Hepatocyte (in vitro differentiated cells): ENCODE results near the gene ZSWIM4. TPM values are rescaled to one million over a fixed set of nuclear protein-coding genes. Genes with fewer than 3 reads are reported as not detected.
A peak's percentile ranks its signal among the peaks of the same experiment; 100 is the strongest.

ENCODE experiments used
- DNase-seq: peaks from one replicate; pipeline ENCODE4 v3.0.0-alpha.2; 2016; ENCODE audit warnings: low spot score
- H2AFZ ChIP-seq: fragments of 200-600 bp; sonication (generic); 2 replicates; pipeline ENCODE4 v1.6.0; 2016; ENCODE audit warnings: antibody characterized with exemption, mild to moderate bottlenecking
- H3K27ac ChIP-seq: fragments of 200-600 bp; sonication (generic); 2 replicates; pipeline ENCODE4 v1.5.1; 2016; ENCODE audit warnings: mild to moderate bottlenecking
- H3K27me3 ChIP-seq: fragments of 200-600 bp; sonication (generic); 2 replicates; pipeline ENCODE4 v1.6.1; 2016
- H3K36me3 ChIP-seq: fragments of 200-600 bp; sonication (generic); replicated peaks from 2 replicates; pipeline ENCODE4 v1.5.1; 2016; ENCODE audit warnings: low read depth; ENCODE audit not compliant: insufficient read depth
- H3K4me1 ChIP-seq: fragments of 200-600 bp; sonication (generic); 2 replicates; pipeline ENCODE4 v1.5.1; 2016; ENCODE audit warnings: mild to moderate bottlenecking, moderate library complexity; ENCODE audit not compliant: insufficient read depth
- H3K4me2 ChIP-seq: fragments of 200-600 bp; sonication (generic); 2 replicates; pipeline ENCODE4 v1.6.0; 2016
- H3K4me3 ChIP-seq: fragments of 200-600 bp; sonication (generic); 2 replicates; pipeline ENCODE4 v1.5.1; 2016; ENCODE audit warnings: mild to moderate bottlenecking
- H3K79me2 ChIP-seq: fragments of 200-600 bp; sonication (generic); 2 replicates; pipeline ENCODE4 v1.6.0; 2017; ENCODE audit warnings: mild to moderate bottlenecking
- H3K9me2 ChIP-seq: fragments of 200-600 bp; sonication (generic); replicated peaks from 2 replicates; pipeline ENCODE4 v1.6.0; 2017; ENCODE audit warnings: mild to moderate bottlenecking; ENCODE audit not compliant: insufficient read depth
- H3K9me3 ChIP-seq: fragments of 200-600 bp; sonication (generic); 2 replicates; pipeline ENCODE4 v1.5.1; 2016; ENCODE audit warnings: low read depth, mild to moderate bottlenecking
- H4K20me1 ChIP-seq: fragments of 200-600 bp; sonication (generic); 2 replicates; pipeline ENCODE4 v1.6.0; 2016; ENCODE audit warnings: mild to moderate bottlenecking; ENCODE audit not compliant: insufficient read depth, poor library complexity, severe bottlenecking
- CTCF ChIP-seq: fragments of 200-600 bp; sonication (generic); IDR thresholded peaks from 2 replicates; pipeline ENCODE4 v1.5.1; 2016; ENCODE audit warnings: antibody characterized with exemption, mild to moderate bottlenecking; ENCODE audit not compliant: poor library complexity
- EZH2 ChIP-seq: fragments of 200-600 bp; sonication (generic); IDR thresholded peaks from 2 replicates; pipeline ENCODE4 v1.6.1; 2016; ENCODE audit warnings: antibody characterized with exemption, mild to moderate bottlenecking, borderline replicate concordance
- EZH2phosphoT487 ChIP-seq: fragments of 200-600 bp; sonication (generic); IDR thresholded peaks from one replicate; pipeline ENCODE4 v1.6.1; 2018; ENCODE audit warnings: antibody characterized with exemption, mild to moderate bottlenecking, low read depth, moderate library complexity; ENCODE audit not compliant: unreplicated experiment, severe bottlenecking
- whole genome bisulfite sequencing: methylation state at CpG from one replicate; pipeline ENCODE4 v1.1.6; 2016; ENCODE audit warnings: low lambda C conversion rate; ENCODE audit errors: missing lambda C conversion rate; 5-methylcytosine and 5-hydroxymethylcytosine counted together
- polyA plus RNA-seq: library from polyadenylated mRNA; unstranded; fragments of >200 nt; fragmentation: Nextera tagmentation; extraction: Ambion mirVana; gene quantifications from 2 replicates; pipeline ENCODE4 v1.2.1, GENCODE V29; 2016
- total RNA-seq: library from RNA; depleted of rRNA; stranded (reverse); fragments of >200 nt; gene quantifications from 2 replicates; pipeline ENCODE4 v1.2.3, GENCODE V29; 2014

Gene ZSWIM4
- total and polyA plus RNA-seq, 2 experiments from 2014 or later: 3.5 to 3.7 TPM

- Histone ChIP-seq H3K27ac (no peak overlapping the region), H4K20me1 (no peaks in the 10 kb centered on the region), H3K4me1 (no peaks in the 10 kb centered on the region), H3K36me3 (no peaks in the 10 kb centered on the region), H2AFZ (no peak overlapping the region), H3K4me3 (no peak overlapping the region), H3K9me3 (no peaks in the 10 kb centered on the region), H3K9me2 (no peaks in the 10 kb centered on the region), H3K27me3 (no peaks in the 10 kb centered on the region), H3K4me2 (no peak overlapping the region), H3K79me2 (no peaks in the 10 kb centered on the region)
- TF ChIP-seq CTCF (no peak), EZH2 (no peak), EZH2phosphoT487 (no peak)
- DNase-seq: peak; percentile 38
- WGBS: 91% methylated on average over 30 of the region's 30 CpGs
Measured at GRCh38 chr19:13825489-13826441, 30.5 kb downstream of the ZSWIM4 start.

- no peak overlapping the region for H2AFZ ChIP-seq
- no peaks in the 10 kb centered on the region for H3K36me3 ChIP-seq
- H3K4me1 ChIP-seq: no peaks in the 10 kb centered on the region
- no peak overlapping the region for H3K27ac ChIP-seq
- H3K9me2 ChIP-seq: no peaks in the 10 kb centered on the region
- TF ChIP-seq CTCF (no peak), EZH2phosphoT487 (no peak)
- WGBS: 96% methylated on average over 9 of the region's 9 CpGs
- H4K20me1 ChIP-seq: no peaks in the 10 kb centered on the region
- H3K4me3 ChIP-seq: no peak overlapping the region
- no peak overlapping the region for H3K4me2 ChIP-seq
- DNase-seq: no peak
- no peaks in the 10 kb centered on the region for H3K79me2 ChIP-seq
- no peaks in the 10 kb centered on the region for H3K27me3 ChIP-seq
- H3K9me3 ChIP-seq: no peaks in the 10 kb centered on the region
Measured at GRCh38 chr19:13826652-13827235, 31.5 kb downstream of the ZSWIM4 start.

GRCh38 chr19:13827656-13828055, 32.4 kb downstream of the ZSWIM4 start:
- H3K4me3 ChIP-seq: no peak overlapping the region
- no peaks in the 10 kb centered on the region for H3K9me3 ChIP-seq
- TF ChIP-seq CTCF: no peak
- no peak for TF ChIP-seq EZH2phosphoT487
- no peak for TF ChIP-seq EZH2
- no peak overlapping the region for H2AFZ ChIP-seq
- no peaks in the 10 kb centered on the region for H3K9me2 ChIP-seq
- H4K20me1 ChIP-seq: no peaks in the 10 kb centered on the region
- no peak overlapping the region for H3K27ac ChIP-seq
- H3K36me3 ChIP-seq: no peaks in the 10 kb centered on the region
- no peak for DNase-seq
- WGBS: 75% methylated on average over 4 of the region's 4 CpGs
- no peaks in the 10 kb centered on the region for H3K4me1 ChIP-seq
- H3K27me3 ChIP-seq: no peaks in the 10 kb centered on the region
- H3K4me2 ChIP-seq: no peak overlapping the region
- H3K79me2 ChIP-seq: peaks cover 2% of the 10 kb centered on the region
